NCI-H748 treated with DMSO at 0.1 percent for 48 hours (cell line): ENCODE results near the gene NEUROG2.
"Not testable (repeated sequence)": the region's sequence is repeated elsewhere in the genome, so short reads cannot be mapped to it uniquely, and the experiment has no call there.

Source experiments
- DNase-seq: peaks from one replicate; lab custom pipeline; 2025; lab: John Stamatoyannopoulos, UW

Gene NEUROG2

GRCh38 chr4:112516066-112516470 is at the start of gene NEUROG2:
TSS of gene NEUROG2 (minus strand) at chr4:112516180. CDS start at chr4:112515475, 705 bp downstream.
- DNase-seq = no peak

- no peak for DNase-seq
These were observed 48.8 kb upstream of the NEUROG2 start for GRCh38 chr4:112564706-112565270.

GRCh38 chr4:112563431-112564200 is 47.6 kb upstream of the NEUROG2 start:
- no peak for DNase-seq

- DNase-seq = no peak
These were observed 46.4 kb upstream of the NEUROG2 start for GRCh38 chr4:112562254-112562879.

- no peak for DNase-seq
These were observed 44.1 kb upstream of the NEUROG2 start for GRCh38 chr4:112560084-112560483.

- no peak for DNase-seq
These were observed 43.1 kb upstream of the NEUROG2 start for GRCh38 chr4:112559053-112559452.

GRCh38 chr4:112557676-112558411 is 41.9 kb upstream of the NEUROG2 start:
- no peak for DNase-seq

GRCh38 chr4:112554271-112554670 is 38.3 kb upstream of the NEUROG2 start:
- not testable (repeated sequence) for DNase-seq

GRCh38 chr4:112552668-112553067 is 36.7 kb upstream of the NEUROG2 start:
- DNase-seq = no peak

- DNase-seq = no peak
These were observed 34.7 kb upstream of the NEUROG2 start for GRCh38 chr4:112550728-112551127.

GRCh38 chr4:112546476-112546875 is 30.5 kb upstream of the NEUROG2 start:
- no peak for DNase-seq

GRCh38 chr4:112545346-112545745 is 29.4 kb upstream of the NEUROG2 start:
- no peak for DNase-seq

- DNase-seq = no peak
These were observed 24.7 kb upstream of the NEUROG2 start for GRCh38 chr4:112540695-112541094.

- no peak for DNase-seq
These were observed 20.1 kb upstream of the NEUROG2 start for GRCh38 chr4:112536123-112536522.

- DNase-seq = no peak
These were observed 16.3 kb upstream of the NEUROG2 start for GRCh38 chr4:112532267-112532666.

GRCh38 chr4:112531146-112531545 is 15.2 kb upstream of the NEUROG2 start:
- no peak for DNase-seq

GRCh38 chr4:112526061-112526460 is 10.1 kb upstream of the NEUROG2 start:
- DNase-seq = no peak

- peak; percentile 28 for DNase-seq
These were observed 8.0 kb upstream of the NEUROG2 start for GRCh38 chr4:112523764-112524505.

GRCh38 chr4:112523008-112523721 is 7.2 kb upstream of the NEUROG2 start:
- DNase-seq = no peak

GRCh38 chr4:112522431-112522830 is 6.5 kb upstream of the NEUROG2 start:
- DNase-seq = not testable (repeated sequence)
